DOHH2 (cell line): ENCODE measurements around the gene VPS52.

Source experiments
- H3F3A ChIP-seq: fragments of 200-600 bp; sonication (generic), shearing (Covaris generic); 2 replicates; pipeline ENCODE4 v1.6.0; 2016; ENCODE audit warnings: antibody characterized with exemption, mild to moderate bottlenecking; ENCODE audit not compliant: control insufficient read depth, insufficient read depth
- H3K27ac ChIP-seq: fragments of 200-600 bp; sonication (generic); 2 replicates; pipeline ENCODE4 v1.5.1; 2014; ENCODE audit warnings: low read depth, mild to moderate bottlenecking, low read length, moderate library complexity
- H3K27me3 ChIP-seq: fragments of 200-600 bp; sonication (generic); 2 replicates; pipeline ENCODE4 v1.6.1; 2014; ENCODE audit warnings: mild to moderate bottlenecking, low read length, mixed read lengths; ENCODE audit not compliant: control insufficient read depth
- H3K36me3 ChIP-seq: fragments of 200-600 bp; sonication (generic); 2 replicates; pipeline ENCODE4 v1.6.1; 2014; ENCODE audit warnings: mild to moderate bottlenecking, low read length, moderate library complexity, mixed read lengths; ENCODE audit not compliant: control insufficient read depth
- H3K4me1 ChIP-seq: fragments of 200-600 bp; sonication (generic); 2 replicates; pipeline ENCODE4 v1.6.1; 2014; ENCODE audit warnings: mild to moderate bottlenecking, low read length, mixed read lengths; ENCODE audit not compliant: control insufficient read depth
- H3K4me2 ChIP-seq: fragments of 200-600 bp; sonication (generic); 2 replicates; pipeline ENCODE4 v1.6.0; 2014; ENCODE audit warnings: mild to moderate bottlenecking, low read length, moderate library complexity
- H3K4me3 ChIP-seq: fragments of 200-600 bp; sonication (generic); 2 replicates; pipeline ENCODE4 v1.5.1; 2014; ENCODE audit warnings: mild to moderate bottlenecking, low read length, mixed read lengths
- H3K79me2 ChIP-seq: fragments of 200-600 bp; sonication (generic); 2 replicates; pipeline ENCODE4 v1.6.1; 2014; ENCODE audit warnings: mild to moderate bottlenecking, low read length, mixed read lengths; ENCODE audit not compliant: control insufficient read depth
- H3K9me2 ChIP-seq: fragments of 200-600 bp; sonication (generic); replicated peaks from 2 replicates; pipeline ENCODE4 v1.6.1; 2014; ENCODE audit warnings: mild to moderate bottlenecking, low read length, mixed read lengths; ENCODE audit not compliant: control insufficient read depth
- H3K9me3 ChIP-seq: fragments of 200-600 bp; sonication (generic); 2 replicates; pipeline ENCODE4 v1.6.1; 2014; ENCODE audit warnings: antibody characterized with exemption, low read length, mixed read lengths; ENCODE audit not compliant: control insufficient read depth, insufficient read depth
- H4K20me1 ChIP-seq: fragments of 200-600 bp; sonication (generic); 2 replicates; pipeline ENCODE4 v1.6.0; 2014; ENCODE audit warnings: low read depth, mild to moderate bottlenecking, antibody characterized with exemption, low read length, moderate library complexity; ENCODE audit not compliant: control insufficient read depth, insufficient read depth
- EZH2phosphoT487 ChIP-seq: fragments of 200-600 bp; sonication (generic); IDR thresholded peaks from 2 replicates; pipeline ENCODE4 v1.6.1; 2017; ENCODE audit warnings: borderline replicate concordance, mild to moderate bottlenecking, antibody characterized with exemption, low read length, moderate library complexity, mixed read lengths
- TF ChIP-seq, protein P1 (sequence below): fragments of 200-600 bp; sonication (generic); IDR thresholded peaks from one replicate; pipeline ENCODE4 v1.5.1; 2014; ENCODE audit warnings: antibody characterized with exemption, mild to moderate bottlenecking, low read depth, low read length; ENCODE audit not compliant: poor library complexity, severe bottlenecking

The VPS52 gene

GRCh38 chr6:33208091-33208967, 63.3 kb downstream of the VPS52 start, which contains the start of gene RING1:
RING1 (plus strand) TSS chr6:33208500; CDS start chr6:33208823, 323 bp downstream.
- H3K27me3 ChIP-seq: peaks cover 6% of the 10 kb centered on the region
- peaks cover 19% of the 10 kb centered on the region for H3K36me3 ChIP-seq
- H3K4me2 ChIP-seq: peak within 1 kb of the TSS; percentile 99
- H3F3A ChIP-seq: peaks cover 24% of the 10 kb centered on the region
- peaks cover 46% of the 10 kb centered on the region for H3K4me1 ChIP-seq
- peak within 1 kb of the TSS; percentile 94 for H3K4me3 ChIP-seq
- H3K9me2 ChIP-seq: no peaks in the 10 kb centered on the region
- H3K27ac ChIP-seq: peak within 1 kb of the TSS; percentile 64
- H3K9me3 ChIP-seq: no peaks in the 10 kb centered on the region
- H3K79me2 ChIP-seq: peaks cover 17% of the 10 kb centered on the region
- no peaks in the 10 kb centered on the region; the same call in 1 of the 2 replicates for H4K20me1 ChIP-seq
- TF ChIP-seq, protein P1, sequence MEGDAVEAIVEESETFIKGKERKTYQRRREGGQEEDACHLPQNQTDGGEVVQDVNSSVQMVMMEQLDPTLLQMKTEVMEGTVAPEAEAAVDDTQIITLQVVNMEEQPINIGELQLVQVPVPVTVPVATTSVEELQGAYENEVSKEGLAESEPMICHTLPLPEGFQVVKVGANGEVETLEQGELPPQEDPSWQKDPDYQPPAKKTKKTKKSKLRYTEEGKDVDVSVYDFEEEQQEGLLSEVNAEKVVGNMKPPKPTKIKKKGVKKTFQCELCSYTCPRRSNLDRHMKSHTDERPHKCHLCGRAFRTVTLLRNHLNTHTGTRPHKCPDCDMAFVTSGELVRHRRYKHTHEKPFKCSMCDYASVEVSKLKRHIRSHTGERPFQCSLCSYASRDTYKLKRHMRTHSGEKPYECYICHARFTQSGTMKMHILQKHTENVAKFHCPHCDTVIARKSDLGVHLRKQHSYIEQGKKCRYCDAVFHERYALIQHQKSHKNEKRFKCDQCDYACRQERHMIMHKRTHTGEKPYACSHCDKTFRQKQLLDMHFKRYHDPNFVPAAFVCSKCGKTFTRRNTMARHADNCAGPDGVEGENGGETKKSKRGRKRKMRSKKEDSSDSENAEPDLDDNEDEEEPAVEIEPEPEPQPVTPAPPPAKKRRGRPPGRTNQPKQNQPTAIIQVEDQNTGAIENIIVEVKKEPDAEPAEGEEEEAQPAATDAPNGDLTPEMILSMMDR: no peak
- TF ChIP-seq EZH2phosphoT487: no peak

- Histone ChIP-seq H3K9me2 (no peaks in the 10 kb centered on the region), H4K20me1 (no peaks in the 10 kb centered on the region; the same call in 1 of the 2 replicates), H3K27ac (peak overlapping the region; percentile 64), H3K4me2 (peak overlapping the region; percentile 99), H3K79me2 (peaks cover 21% of the 10 kb centered on the region), H3K4me3 (peak overlapping the region; percentile 94), H3F3A (peaks cover 30% of the 10 kb centered on the region), H3K27me3 (no peaks in the 10 kb centered on the region; the same call in 1 of the 2 replicates), H3K9me3 (no peaks in the 10 kb centered on the region), H3K36me3 (peaks cover 26% of the 10 kb centered on the region), H3K4me1 (peaks cover 39% of the 10 kb centered on the region)
- no peak for TF ChIP-seq EZH2phosphoT487
- TF ChIP-seq, protein P1: no peak
Observed at GRCh38 chr6:33207552-33208090, 64.1 kb downstream of the VPS52 start.

- H3K4me1 ChIP-seq: peaks cover 43% of the 10 kb centered on the region
- H3K9me3 ChIP-seq: no peaks in the 10 kb centered on the region
- H3K4me3 ChIP-seq: peak overlapping the region; percentile 94
- H3K79me2 ChIP-seq: peaks cover 27% of the 10 kb centered on the region
- no peak for TF ChIP-seq EZH2phosphoT487
- TF ChIP-seq, protein P1: no peak
- H3K27ac ChIP-seq: no peak overlapping the region
- peaks cover 31% of the 10 kb centered on the region for H3F3A ChIP-seq
- H3K27me3 ChIP-seq: no peaks in the 10 kb centered on the region
- peak overlapping the region; percentile 99 for H3K4me2 ChIP-seq
- no peaks in the 10 kb centered on the region; the same call in 1 of the 2 replicates for H4K20me1 ChIP-seq
- peaks cover 29% of the 10 kb centered on the region for H3K36me3 ChIP-seq
- no peaks in the 10 kb centered on the region for H3K9me2 ChIP-seq
Observed at GRCh38 chr6:33206864-33207551, 64.7 kb downstream of the VPS52 start.
